ENCODE data around the gene SBNO2. TPM values are rescaled to one million over a fixed set of nuclear protein-coding genes. Genes with fewer than 3 reads are reported as not detected.

Gene SBNO2
- total and polyA plus RNA-seq, 4 donors: 2.2 to 25.0 (median 15.0) TPM

GRCh38 chr19:1146412-1146699, 27.7 kb downstream of the SBNO2 start (continued):
- TF ChIP-seq, protein P1, sequence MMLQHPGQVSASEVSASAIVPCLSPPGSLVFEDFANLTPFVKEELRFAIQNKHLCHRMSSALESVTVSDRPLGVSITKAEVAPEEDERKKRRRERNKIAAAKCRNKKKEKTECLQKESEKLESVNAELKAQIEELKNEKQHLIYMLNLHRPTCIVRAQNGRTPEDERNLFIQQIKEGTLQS (IDR thresholded peaks at IDR 0.05): no peak
- TF ChIP-seq FOXA1 (IDR thresholded peaks at IDR 0.05) (no peak), RXRA (IDR thresholded peaks at IDR 0.05) (no peak), NR2F2 (IDR thresholded peaks at IDR 0.05) (no peak), HNF4A (conservative IDR thresholded peaks at IDR 0.05) (no peak), FOXA2 (IDR thresholded peaks at IDR 0.05) (no peak), RAD21 (IDR thresholded peaks at IDR 0.05) (no peak), EGR1 (IDR thresholded peaks at IDR 0.05; ENCODE audit: low read depth in 2 of 2) (no peak)
- TF ChIP-seq, protein P2, sequence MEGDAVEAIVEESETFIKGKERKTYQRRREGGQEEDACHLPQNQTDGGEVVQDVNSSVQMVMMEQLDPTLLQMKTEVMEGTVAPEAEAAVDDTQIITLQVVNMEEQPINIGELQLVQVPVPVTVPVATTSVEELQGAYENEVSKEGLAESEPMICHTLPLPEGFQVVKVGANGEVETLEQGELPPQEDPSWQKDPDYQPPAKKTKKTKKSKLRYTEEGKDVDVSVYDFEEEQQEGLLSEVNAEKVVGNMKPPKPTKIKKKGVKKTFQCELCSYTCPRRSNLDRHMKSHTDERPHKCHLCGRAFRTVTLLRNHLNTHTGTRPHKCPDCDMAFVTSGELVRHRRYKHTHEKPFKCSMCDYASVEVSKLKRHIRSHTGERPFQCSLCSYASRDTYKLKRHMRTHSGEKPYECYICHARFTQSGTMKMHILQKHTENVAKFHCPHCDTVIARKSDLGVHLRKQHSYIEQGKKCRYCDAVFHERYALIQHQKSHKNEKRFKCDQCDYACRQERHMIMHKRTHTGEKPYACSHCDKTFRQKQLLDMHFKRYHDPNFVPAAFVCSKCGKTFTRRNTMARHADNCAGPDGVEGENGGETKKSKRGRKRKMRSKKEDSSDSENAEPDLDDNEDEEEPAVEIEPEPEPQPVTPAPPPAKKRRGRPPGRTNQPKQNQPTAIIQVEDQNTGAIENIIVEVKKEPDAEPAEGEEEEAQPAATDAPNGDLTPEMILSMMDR (IDR thresholded peaks at IDR 0.05; ENCODE audit: low read depth, low read length, missing input control): no peak

DNA sequence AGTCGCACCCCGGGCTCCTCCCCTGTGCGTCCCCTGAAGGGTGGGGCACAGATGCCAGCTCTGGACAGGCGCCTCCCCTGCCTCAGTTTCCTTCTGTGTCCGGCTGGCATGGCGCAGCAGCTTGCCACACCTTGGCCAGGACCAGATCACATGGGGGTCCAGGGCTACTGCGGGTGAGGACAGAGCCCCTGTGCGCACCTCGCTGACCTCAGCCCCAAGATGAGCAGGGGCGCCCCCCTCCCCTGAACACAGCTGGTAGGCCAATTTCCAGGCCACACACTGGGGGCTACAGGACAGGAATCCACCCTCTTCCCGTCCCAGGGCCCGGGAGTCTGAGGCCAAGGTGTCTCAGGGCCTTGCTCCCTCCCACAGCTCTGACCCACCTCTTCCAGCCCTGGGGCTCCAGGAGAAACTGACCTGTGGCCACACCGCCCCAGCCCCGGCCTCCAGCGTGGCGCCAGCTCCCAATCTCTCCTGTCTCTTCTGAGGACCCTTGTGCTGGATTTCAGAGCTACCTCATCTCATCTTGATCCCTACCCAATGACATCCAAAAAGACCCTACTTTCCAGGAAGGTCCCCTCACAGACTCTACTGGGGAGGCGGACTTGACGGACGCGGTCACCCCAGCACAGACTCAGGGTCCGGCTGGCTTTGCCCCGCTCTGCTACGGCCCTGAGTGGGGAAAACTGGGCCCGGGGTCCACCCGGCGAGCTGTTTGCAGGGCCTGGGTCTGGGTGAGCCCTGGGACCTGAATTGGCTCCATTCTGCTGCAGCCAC, 28.2 kb downstream of the SBNO2 start:
- Histone ChIP-seq H3K27ac (ENCODE audit: low read depth in 1 of 2, low read length in 2 of 2) (no peak overlapping the region), H3K36me3 (ENCODE audit: control insufficient read depth in 4 of 4, insufficient read depth in 3 of 4, low read depth in 1 of 4, low read length in 3 of 4) (peaks cover 4 to 38% (median 18%) of the 10 kb centered on the region in 4 donors), H3K27me3 (ENCODE audit: control insufficient read depth in 4 of 4, insufficient read depth in 4 of 4, low read length in 3 of 4) (no peaks in the 10 kb centered on the region), H3K9me3 (ENCODE audit: control insufficient read depth in 4 of 4, low read length in 3 of 4) (no peaks in the 10 kb centered on the region), H3K4me3 (ENCODE audit: low read depth in 1 of 3, low read length in 3 of 3) (no peak overlapping the region), H3K4me1 (ENCODE audit: control insufficient read depth in 4 of 4, insufficient read depth in 4 of 4, low read length in 3 of 4) (no peaks in the 10 kb centered on the region), H3K9ac (ENCODE audit: low read depth in 1 of 2, low read length in 2 of 2) (no peak overlapping the region)
- no peak for DNase-seq (ENCODE audit: low spot score)
- WGBS: 97% methylated on average over 26 of the region's 26 CpGs
- TF ChIP-seq JUND (IDR thresholded peaks at IDR 0.05) (no peak), ZBTB33 (IDR thresholded peaks at IDR 0.05) (no peak), SP1 (IDR thresholded peaks at IDR 0.05) (no peak), MAX (IDR thresholded peaks at IDR 0.05) (no peak), YY1 (IDR thresholded peaks at IDR 0.05) (no peak), HNF4G (IDR thresholded peaks at IDR 0.05) (no peak), HNF4A (conservative IDR thresholded peaks at IDR 0.05) (no peak), EGR1 (IDR thresholded peaks at IDR 0.05; ENCODE audit: low read depth in 2 of 2) (no peak), GABPA (IDR thresholded peaks at IDR 0.05 in 1 of 2, conservative IDR thresholded peaks at IDR 0.05 in 1 of 2) (no peak), FOXA1 (IDR thresholded peaks at IDR 0.05) (no peak), RXRA (IDR thresholded peaks at IDR 0.05) (no peak), NR2F2 (IDR thresholded peaks at IDR 0.05) (no peak), FOXA2 (IDR thresholded peaks at IDR 0.05) (no peak), TAF1 (conservative IDR thresholded peaks at IDR 0.05) (no peak), REST (IDR thresholded peaks at IDR 0.05) (no peak), RAD21 (IDR thresholded peaks at IDR 0.05) (no peak)
- TF ChIP-seq, protein P1 (IDR thresholded peaks at IDR 0.05): no peak
- TF ChIP-seq, protein P2 (IDR thresholded peaks at IDR 0.05; ENCODE audit: low read depth, low read length, missing input control): no peak

Data from liver (tissue), 9 donors.